Neural progenitor cell (in vitro differentiated cells): ENCODE data around the gene GFOD2. TPM values are rescaled to one million over a fixed set of nuclear protein-coding genes. Genes with fewer than 3 reads are reported as not detected.

Experiments used
- DNase-seq: peaks from one replicate; pipeline ENCODE4 v3.0.0-alpha.2; 2016; ENCODE audit warnings: low spot score
- H2AFZ ChIP-seq: fragments of 200-600 bp; sonication (generic); replicated peaks from 2 replicates; pipeline ENCODE4 v1.6.1; 2016; ENCODE audit warnings: antibody characterized with exemption
- H3F3A ChIP-seq: fragments of 200-600 bp; sonication (generic); 2 replicates; pipeline ENCODE4 v1.6.1; 2016; ENCODE audit warnings: antibody characterized with exemption, low read depth
- H3K27ac ChIP-seq: fragments of 200-600 bp; sonication (generic); 2 replicates; pipeline ENCODE4 v1.5.1; 2016; ENCODE audit warnings: mild to moderate bottlenecking
- H3K27me3 ChIP-seq: fragments of 200-600 bp; sonication (generic); 2 replicates; pipeline ENCODE4 v1.6.1; 2016; ENCODE audit warnings: mild to moderate bottlenecking, moderate library complexity
- H3K36me3 ChIP-seq: fragments of 200-600 bp; sonication (generic); 2 replicates; pipeline ENCODE4 v1.5.1; 2016
- H3K4me1 ChIP-seq: fragments of 200-600 bp; sonication (generic); 2 replicates; pipeline ENCODE4 v1.6.1; 2016; ENCODE audit warnings: mixed run types
- H3K4me2 ChIP-seq: fragments of 200-600 bp; sonication (generic); 2 replicates; pipeline ENCODE4 v1.6.1; 2016
- H3K4me3 ChIP-seq: fragments of 200-600 bp; sonication (generic); 2 replicates; pipeline ENCODE4 v1.5.1; 2016
- H3K79me2 ChIP-seq: fragments of 200-600 bp; sonication (generic); 2 replicates; pipeline ENCODE4 v1.6.1; 2016; ENCODE audit warnings: low read depth
- H3K9ac ChIP-seq: fragments of 200-600 bp; sonication (generic); 2 replicates; pipeline ENCODE4 v1.6.1; 2016
- H3K9me3 ChIP-seq: fragments of 200-600 bp; sonication (generic); 2 replicates; pipeline ENCODE4 v1.5.1; 2016; ENCODE audit warnings: low read depth
- H4K20me1 ChIP-seq: fragments of 200-600 bp; sonication (generic); 2 replicates; pipeline ENCODE4 v1.6.1; 2016; ENCODE audit warnings: low read depth
- H3K27ac Mint-ChIP-seq: 3 replicates; pipeline ENCODE4 v1.8.0; 2021; ENCODE audit warnings: mixed read lengths
- H3K27me3 Mint-ChIP-seq: 2 replicates; pipeline ENCODE4 v1.8.0; 2022; ENCODE audit warnings: low read depth, mild to moderate bottlenecking, inconsistent platforms, moderate library complexity, mixed read lengths; ENCODE audit not compliant: insufficient read depth
- H3K36me3 Mint-ChIP-seq: 3 replicates; pipeline ENCODE4 v1.8.0; 2021; ENCODE audit warnings: mixed read lengths
- H3K4me1 Mint-ChIP-seq: 3 replicates; pipeline ENCODE4 v1.8.0; 2021; ENCODE audit warnings: mixed read lengths
- H3K4me3 Mint-ChIP-seq: 3 replicates; pipeline ENCODE4 v1.8.0; 2021; ENCODE audit warnings: mild to moderate bottlenecking, moderate library complexity, mixed read lengths
- H3K9me3 Mint-ChIP-seq: 3 replicates; pipeline ENCODE4 v1.8.0; 2020; ENCODE audit warnings: mixed read lengths
- CTCF ChIP-seq: fragments of 200-600 bp; sonication (generic); IDR thresholded peaks from 2 replicates; pipeline ENCODE4 v1.5.1; 2017; ENCODE audit warnings: antibody characterized with exemption, mild to moderate bottlenecking
- EZH2 ChIP-seq: fragments of 200-600 bp; sonication (generic); IDR thresholded peaks from 2 replicates; pipeline ENCODE4 v1.6.1; 2017; ENCODE audit warnings: antibody characterized with exemption, mild to moderate bottlenecking, moderate library complexity
- EZH2phosphoT487 ChIP-seq: fragments of 200-600 bp; sonication (generic); IDR thresholded peaks from 2 replicates; pipeline ENCODE4 v1.6.1; 2017; ENCODE audit warnings: antibody characterized with exemption
- total RNA-seq: library from RNA; depleted of rRNA; stranded (reverse); fragments of >200 nt; gene quantifications from 2 replicates; pipeline ENCODE4 v1.2.3, GENCODE V29; 2015; ENCODE audit warnings: low replicate concordance

The GFOD2 gene
- total RNA-seq, 1 donor from 2014 or later: 13.2 TPM

- Histone ChIP-seq H3K27ac (no peak overlapping the region), H2AFZ (no peak overlapping the region), H3K4me2 (no peak overlapping the region), H3K36me3 (no peaks in the 10 kb centered on the region), H3F3A (no peaks in the 10 kb centered on the region), H3K79me2 (no peaks in the 10 kb centered on the region), H3K9me3 (no peaks in the 10 kb centered on the region), H3K27me3 (no peaks in the 10 kb centered on the region), H3K9ac (no peak overlapping the region), H3K4me1 (no peaks in the 10 kb centered on the region), H4K20me1 (peaks cover 9% of the 10 kb centered on the region), H3K4me3 (no peak overlapping the region)
- no peak for TF ChIP-seq CTCF
- no peak for TF ChIP-seq EZH2
- TF ChIP-seq EZH2phosphoT487: no peak
- Mint-ChIP-seq H3K9me3 (no peaks in the 10 kb centered on the region), H3K4me3 (no peak overlapping the region), H3K4me1 (no peaks in the 10 kb centered on the region), H3K36me3 (peaks cover 9% of the 10 kb centered on the region), H3K27ac (no peak overlapping the region), H3K27me3 (no peaks in the 10 kb centered on the region)
- no peak for DNase-seq
Observed at GRCh38 chr16:67750466-67750865, 31.4 kb upstream of the GFOD2 start.

- Histone ChIP-seq H4K20me1 (peaks cover 9% of the 10 kb centered on the region), H3K4me1 (no peaks in the 10 kb centered on the region), H2AFZ (no peak overlapping the region), H3K27ac (no peak overlapping the region), H3K4me3 (no peak overlapping the region), H3K36me3 (no peaks in the 10 kb centered on the region), H3K9ac (no peak overlapping the region), H3K27me3 (no peaks in the 10 kb centered on the region), H3K9me3 (no peaks in the 10 kb centered on the region), H3K4me2 (no peak overlapping the region), H3F3A (no peaks in the 10 kb centered on the region), H3K79me2 (no peaks in the 10 kb centered on the region)
- no peak for DNase-seq
- peaks cover 11% of the 10 kb centered on the region for H3K36me3 Mint-ChIP-seq
- no peaks in the 10 kb centered on the region for H3K27me3 Mint-ChIP-seq
- peaks cover 1% of the 10 kb centered on the region for H3K4me1 Mint-ChIP-seq
- no peak overlapping the region for H3K27ac Mint-ChIP-seq
- H3K4me3 Mint-ChIP-seq: no peak overlapping the region
- H3K9me3 Mint-ChIP-seq: no peaks in the 10 kb centered on the region
- TF ChIP-seq EZH2phosphoT487 (no peak), CTCF (no peak), EZH2 (no peak)
Observed at GRCh38 chr16:67749436-67750078, 30.4 kb upstream of the GFOD2 start.

- Mint-ChIP-seq H3K36me3 (peaks cover 14% of the 10 kb centered on the region), H3K4me1 (peaks cover 6% of the 10 kb centered on the region), H3K4me3 (no peak overlapping the region), H3K27ac (peak overlapping the region; percentile 62), H3K9me3 (no peaks in the 10 kb centered on the region), H3K27me3 (no peaks in the 10 kb centered on the region)
- DNase-seq: no peak
- Histone ChIP-seq H3F3A (no peaks in the 10 kb centered on the region), H3K79me2 (no peaks in the 10 kb centered on the region), H3K4me1 (no peaks in the 10 kb centered on the region), H2AFZ (no peak overlapping the region), H3K4me2 (no peak overlapping the region), H3K27me3 (no peaks in the 10 kb centered on the region), H4K20me1 (peaks cover 9% of the 10 kb centered on the region), H3K36me3 (no peaks in the 10 kb centered on the region), H3K27ac (no peak overlapping the region), H3K9me3 (no peaks in the 10 kb centered on the region), H3K9ac (no peak overlapping the region), H3K4me3 (no peak overlapping the region)
- TF ChIP-seq CTCF: no peak
- TF ChIP-seq EZH2: no peak
- no peak for TF ChIP-seq EZH2phosphoT487
Observed at GRCh38 chr16:67748834-67749233, 29.7 kb upstream of the GFOD2 start.
